Fibroblast of lung (primary cell): Measurements from ENCODE around the gene NF1. TPM values are rescaled to one million over a fixed set of nuclear protein-coding genes. Genes with fewer than 3 reads are reported as not detected.

ENCODE experiments used
- DNase-seq, 2 donors: peaks; one replicate each; pipeline versions ENCODE4 v3.0.0 to v3.0.0-alpha.2; 2010; ENCODE audit warnings: low read depth in 2 of 2
- H2AFZ ChIP-seq: 2 replicates; pipeline ENCODE4 v1.5.1; 2012; ENCODE audit warnings: low read length, control low read depth, inconsistent platforms
- H3K27ac ChIP-seq: 2 replicates; pipeline ENCODE4 v1.5.1; 2011; ENCODE audit warnings: low read length, control low read depth; ENCODE audit not compliant: insufficient read depth
- H3K27me3 ChIP-seq: 2 replicates; pipeline ENCODE4 v1.5.1; 2011; ENCODE audit warnings: mild to moderate bottlenecking, low read length; ENCODE audit not compliant: control insufficient read depth, insufficient read depth
- H3K36me3 ChIP-seq: 2 replicates; pipeline ENCODE4 v1.5.1; 2011; ENCODE audit warnings: low read length; ENCODE audit not compliant: control insufficient read depth, insufficient read depth
- H3K4me1 ChIP-seq: 2 replicates; pipeline ENCODE4 v1.5.1; 2011; ENCODE audit warnings: low read length; ENCODE audit not compliant: control insufficient read depth, insufficient read depth; ENCODE audit errors: extremely low read depth
- H3K4me2 ChIP-seq: 2 replicates; pipeline ENCODE4 v1.5.1; 2011; ENCODE audit warnings: low read length, control low read depth; ENCODE audit not compliant: insufficient read depth; ENCODE audit errors: extremely low read depth
- H3K4me3 ChIP-seq, 4 experiments: fragments of 200-600 bp in 1 of 4; sonication (generic) in 1 of 4; replicated peaks in 1 of 4; 2 replicates each; pipeline ENCODE4 v1.5.1; 2011 to 2016; ENCODE audit warnings: low read length in 4 of 4, low read depth in 3 of 4, mild to moderate bottlenecking in 3 of 4, control low read depth in 2 of 4, inconsistent platforms in 1 of 4, mixed read lengths in 1 of 4; ENCODE audit not compliant: insufficient read depth in 1 of 4; ENCODE audit errors: control extremely low read depth in 1 of 4
- H3K79me2 ChIP-seq: 2 replicates; pipeline ENCODE4 v1.5.1; 2012; ENCODE audit warnings: mild to moderate bottlenecking, low read length, inconsistent platforms; ENCODE audit not compliant: control insufficient read depth, insufficient read depth
- H3K9ac ChIP-seq: 2 replicates; pipeline ENCODE4 v1.5.1; 2011; ENCODE audit warnings: mild to moderate bottlenecking, low read length, control low read depth; ENCODE audit not compliant: insufficient read depth
- H3K9me3 ChIP-seq: 2 replicates; pipeline ENCODE4 v1.5.1; 2012; ENCODE audit warnings: low read depth, low read length; ENCODE audit not compliant: control insufficient read depth, insufficient read depth
- H4K20me1 ChIP-seq: 2 replicates; pipeline ENCODE4 v1.5.1; 2011; ENCODE audit warnings: low read length; ENCODE audit not compliant: control insufficient read depth, insufficient read depth; ENCODE audit errors: extremely low read depth
- EZH2 ChIP-seq: IDR thresholded peaks from 2 replicates; pipeline ENCODE4 v1.5.1; 2012; ENCODE audit warnings: low read length, control low read depth, mild to moderate bottlenecking; ENCODE audit errors: missing control alignments
- polyA plus RNA-seq, 2 donors: library from polyadenylated mRNA; depleted of rRNA in 1 of 2; stranded (reverse) in 1 of 2; unstranded in 1 of 2; fragments of >200 nt; gene quantifications; 2 replicates each; pipeline ENCODE4 v1.2.1, GENCODE V29; 2011 to 2012; ENCODE audit warnings: missing spikeins in 1 of 2
- total RNA-seq: library from RNA; depleted of rRNA; stranded (reverse); fragments of >200 nt; gene quantifications from 2 replicates; pipeline ENCODE4 v1.2.1, GENCODE V29; 2014
- TF ChIP-seq, protein P1 (sequence below), 2 donors: IDR thresholded peaks in 1 of 2; conservative IDR thresholded peaks in 1 of 2; 1 replicate in 1 of 2; 2 replicates in 1 of 2; pipeline ENCODE4 v1.5.1; 2011 to 2012; ENCODE audit warnings: low read length in 2 of 2, control low read depth in 1 of 2, inconsistent platforms in 1 of 2, low read depth in 1 of 2, mild to moderate bottlenecking in 1 of 2

NF1 gene
- total and polyA plus RNA-seq, 2 donors (not counting 1 experiment from before 2014, with no cell fraction given): 52.8 to 78.8 TPM

DNA sequence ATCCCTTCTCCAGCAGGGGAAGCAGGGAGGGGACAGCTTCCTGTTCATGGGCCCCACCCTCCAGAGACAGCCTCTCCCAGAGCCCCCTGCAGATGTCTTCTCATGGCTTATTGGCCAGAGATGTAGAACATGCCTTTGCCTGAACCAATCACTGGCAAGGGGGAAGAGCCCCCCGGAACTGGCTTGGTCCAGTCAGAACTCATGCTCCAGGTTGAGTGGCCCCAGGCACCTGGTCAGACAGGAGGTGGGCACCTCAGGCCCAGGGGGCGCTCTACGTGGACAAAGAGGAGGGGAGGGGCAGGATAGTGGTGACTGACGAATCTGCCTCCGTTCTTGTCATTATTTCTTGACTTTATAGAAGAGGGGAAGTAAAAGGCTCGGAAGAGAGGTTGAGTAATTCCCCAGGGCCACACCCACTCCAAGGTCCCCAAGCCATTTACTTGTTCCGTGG lies 320.3 kb downstream of the NF1 start:
- no peaks in the 10 kb centered on the region for H3K79me2 ChIP-seq

DNA sequence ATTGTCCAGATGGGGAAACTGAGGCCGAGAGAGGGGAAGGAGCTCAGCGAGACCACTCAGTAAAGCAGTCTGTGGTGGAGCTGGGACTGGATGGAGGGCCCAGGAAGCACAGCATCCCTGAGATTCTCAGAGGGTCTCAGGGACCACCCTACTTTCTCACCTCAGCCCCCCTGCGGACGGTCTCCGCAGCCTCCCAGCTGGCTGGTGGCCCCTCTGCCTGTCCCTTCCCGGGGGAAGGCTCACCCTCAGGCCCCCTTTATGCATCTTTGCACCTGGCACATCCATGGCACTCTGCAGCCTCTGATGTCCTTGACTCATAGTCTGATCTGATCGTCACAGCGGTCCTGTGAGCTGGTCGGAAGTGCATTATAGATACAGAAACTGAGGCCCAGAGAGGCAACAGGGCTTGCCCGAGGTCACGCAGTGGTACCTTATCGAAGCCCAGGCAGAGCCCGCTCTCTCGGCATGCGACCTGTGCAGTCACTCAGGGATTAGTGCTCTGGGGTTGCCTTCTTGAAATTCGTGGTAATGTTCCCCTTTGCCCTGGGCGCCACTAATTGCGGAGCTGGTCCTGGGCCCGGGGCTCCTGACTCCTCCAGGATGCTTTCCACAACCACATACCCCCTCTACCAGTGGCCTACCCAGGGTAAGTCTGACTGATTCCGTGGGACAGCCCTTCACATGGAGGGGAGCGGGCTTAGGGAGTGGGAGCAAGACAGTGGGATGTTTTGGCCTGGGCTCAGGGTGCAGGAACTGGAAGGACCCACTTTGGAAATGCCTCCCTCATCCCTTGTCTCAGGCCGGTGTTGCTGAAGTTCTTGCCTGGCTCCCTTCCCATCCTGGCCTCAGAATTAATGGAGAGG lies 321.1 kb downstream of the NF1 start:
- Histone ChIP-seq H4K20me1 (no peaks in the 10 kb centered on the region), H3K27me3 (peaks cover 6% of the 10 kb centered on the region), H3K9me3 (no peaks in the 10 kb centered on the region), H3K79me2 (no peaks in the 10 kb centered on the region), H2AFZ (no peak overlapping the region), H3K4me2 (no peak overlapping the region), H3K4me3 (no peak overlapping the region), H3K27ac (no peak overlapping the region), H3K4me1 (no peaks in the 10 kb centered on the region), H3K9ac (no peak overlapping the region), H3K36me3 (no peaks in the 10 kb centered on the region)
- no peak for TF ChIP-seq EZH2
- TF ChIP-seq, protein P1, sequence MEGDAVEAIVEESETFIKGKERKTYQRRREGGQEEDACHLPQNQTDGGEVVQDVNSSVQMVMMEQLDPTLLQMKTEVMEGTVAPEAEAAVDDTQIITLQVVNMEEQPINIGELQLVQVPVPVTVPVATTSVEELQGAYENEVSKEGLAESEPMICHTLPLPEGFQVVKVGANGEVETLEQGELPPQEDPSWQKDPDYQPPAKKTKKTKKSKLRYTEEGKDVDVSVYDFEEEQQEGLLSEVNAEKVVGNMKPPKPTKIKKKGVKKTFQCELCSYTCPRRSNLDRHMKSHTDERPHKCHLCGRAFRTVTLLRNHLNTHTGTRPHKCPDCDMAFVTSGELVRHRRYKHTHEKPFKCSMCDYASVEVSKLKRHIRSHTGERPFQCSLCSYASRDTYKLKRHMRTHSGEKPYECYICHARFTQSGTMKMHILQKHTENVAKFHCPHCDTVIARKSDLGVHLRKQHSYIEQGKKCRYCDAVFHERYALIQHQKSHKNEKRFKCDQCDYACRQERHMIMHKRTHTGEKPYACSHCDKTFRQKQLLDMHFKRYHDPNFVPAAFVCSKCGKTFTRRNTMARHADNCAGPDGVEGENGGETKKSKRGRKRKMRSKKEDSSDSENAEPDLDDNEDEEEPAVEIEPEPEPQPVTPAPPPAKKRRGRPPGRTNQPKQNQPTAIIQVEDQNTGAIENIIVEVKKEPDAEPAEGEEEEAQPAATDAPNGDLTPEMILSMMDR (conservative IDR thresholded peaks at IDR 0.05 in 1 of 2, IDR thresholded peaks at IDR 0.05 in 1 of 2; ENCODE audit: low read depth in 1 of 2, low read length in 2 of 2): no peak
- no peak for DNase-seq

More for the DNA sequence above, 320.3 kb downstream of the NF1 start:
- no peaks in the 10 kb centered on the region for H3K9me3 ChIP-seq
- H3K4me3 ChIP-seq: no peak overlapping the region
- no peaks in the 10 kb centered on the region for H3K4me1 ChIP-seq
- no peak for DNase-seq
- TF ChIP-seq, protein P1 (conservative IDR thresholded peaks at IDR 0.05 in 1 of 2, IDR thresholded peaks at IDR 0.05 in 1 of 2; ENCODE audit: low read depth in 1 of 2, low read length in 2 of 2): no peak
- TF ChIP-seq EZH2: no peak
- peaks cover 6% of the 10 kb centered on the region for H3K27me3 ChIP-seq
- no peaks in the 10 kb centered on the region for H3K36me3 ChIP-seq
- no peaks in the 10 kb centered on the region for H4K20me1 ChIP-seq
- no peak overlapping the region for H3K9ac ChIP-seq
- no peak overlapping the region for H3K27ac ChIP-seq
- H2AFZ ChIP-seq: no peak overlapping the region
- no peak overlapping the region for H3K4me2 ChIP-seq

DNA sequence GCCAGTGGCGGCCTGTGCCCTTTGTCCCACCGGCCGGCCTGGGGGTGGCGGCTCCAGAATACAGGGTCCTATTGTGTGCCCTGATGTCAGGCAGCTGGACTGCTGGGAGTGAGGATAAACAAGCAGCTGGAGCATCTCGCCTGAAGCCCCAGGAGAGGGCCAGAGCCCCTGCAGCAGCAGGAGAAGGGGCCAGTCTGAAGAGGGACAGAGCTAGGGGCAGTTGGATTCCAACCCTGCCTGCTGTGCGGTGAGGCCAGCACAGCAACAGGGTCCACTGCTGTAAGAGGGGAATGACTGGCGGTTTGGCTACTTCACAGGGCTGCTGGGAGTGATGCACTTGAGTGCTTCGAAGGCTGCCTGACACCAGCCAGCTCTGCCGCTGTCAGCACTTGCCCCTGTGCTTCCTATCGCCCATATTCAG lies 321.7 kb downstream of the NF1 start:
- TF ChIP-seq, protein P1 (conservative IDR thresholded peaks at IDR 0.05 in 1 of 2, IDR thresholded peaks at IDR 0.05 in 1 of 2; ENCODE audit: low read depth in 1 of 2, low read length in 2 of 2): no peak
- Histone ChIP-seq H2AFZ (no peak overlapping the region), H3K9me3 (no peaks in the 10 kb centered on the region), H3K4me2 (no peak overlapping the region), H3K4me1 (no peaks in the 10 kb centered on the region), H3K9ac (no peak overlapping the region), H3K79me2 (no peaks in the 10 kb centered on the region), H4K20me1 (no peaks in the 10 kb centered on the region), H3K27me3 (peaks cover 6% of the 10 kb centered on the region), H3K27ac (no peak overlapping the region), H3K4me3 (no peak overlapping the region), H3K36me3 (no peaks in the 10 kb centered on the region)
- DNase-seq: peak in 1 of 2 donors; percentile 63
